H1 (cell line): ENCODE measurements around the gene MYBPHL. TPM values are rescaled to one million over a fixed set of nuclear protein-coding genes. Genes with fewer than 3 reads are reported as not detected.

ENCODE experiments used
- CHD7 ChIP-seq: fragments of 300-600 bp; sonication (generic); IDR thresholded peaks from 2 replicates; pipeline ENCODE4 v1.7.1; 2012; ENCODE audit warnings: low read length, moderate library complexity, mild to moderate bottlenecking, inconsistent platforms; ENCODE audit not compliant: insufficient replicate concordance
- CTCF ChIP-seq, 3 experiments: IDR thresholded peaks; 1 replicate in 2 of 3; 2 replicates in 1 of 3; pipeline versions ENCODE4 v1.5.1 to v1.6.1; 2011; ENCODE audit warnings: low read length in 3 of 3, mild to moderate bottlenecking in 3 of 3, inconsistent platforms in 2 of 3, low read depth in 1 of 3, moderate library complexity in 1 of 3; ENCODE audit not compliant: insufficient read depth in 1 of 3; ENCODE audit errors: control extremely low read depth in 1 of 3
- RAD21 ChIP-seq, 2 experiments: IDR thresholded peaks in 1 of 2; conservative IDR thresholded peaks in 1 of 2; 2 replicates each; pipeline ENCODE4 v1.6.1; 2011; ENCODE audit warnings: low read depth in 2 of 2, low read length in 2 of 2, improper control_type of control experiment in 1 of 2, inconsistent platforms in 1 of 2, mild to moderate bottlenecking in 1 of 2, moderate library complexity in 1 of 2
- RXRA ChIP-seq: IDR thresholded peaks from 2 replicates; pipeline ENCODE4 v1.6.1; 2011; ENCODE audit warnings: low read depth, mild to moderate bottlenecking, low read length, moderate library complexity; ENCODE audit not compliant: insufficient read depth
- TCF12 ChIP-seq: IDR thresholded peaks from 2 replicates; pipeline ENCODE4 v1.6.1; 2011; ENCODE audit warnings: low read depth, mild to moderate bottlenecking, low read length
- YY1 ChIP-seq: IDR thresholded peaks from 2 replicates; pipeline ENCODE4 v1.6.1; 2011; ENCODE audit warnings: low read depth, mild to moderate bottlenecking, low read length
- polyA plus RNA-seq, 7 experiments: library from polyadenylated mRNA; depleted of rRNA in 3 of 7; stranded (reverse) in 5 of 7; unstranded in 2 of 7; fragments of >200 nt in 5 of 7; fragments of 200-250 nt in 2 of 7; gene quantifications; 1 replicate in 5 of 7; 2 replicates in 1 of 7; 4 replicates in 1 of 7; pipeline versions ENCODE4 v1.2.1 to v1.2.3, GENCODE V29; 2011 to 2013; ENCODE audit warnings: missing spikeins in 2 of 7, mixed read lengths in 2 of 7
- total RNA-seq: library from RNA; stranded (reverse); fragmentation: NEBNext Ultra II Directional; extraction: Animal tissue kit (Norgen Biotek cat#: 25700); gene quantifications from 2 replicates; pipeline ENCODE4 v1.2.1, GENCODE V29; 2021
- TF ChIP-seq, protein P1 (sequence below): IDR thresholded peaks from 2 replicates; pipeline ENCODE4 v1.6.1; 2012; ENCODE audit warnings: inconsistent platforms

The MYBPHL gene
- total and polyA plus RNA-seq, 2 of the 8 experiments (the other 6 are each of a cell fraction or from before 2014, with no cell fraction given): 0.24 to 0.30 TPM

GRCh38 chr1:109255097-109255651 is 51.6 kb downstream of the MYBPHL start (continued):
- TF ChIP-seq CTCF (IDR thresholded peaks at IDR 0.05; ENCODE audit: control extremely low read depth in 1 of 3, insufficient read depth in 1 of 3, low read depth in 1 of 3, low read length in 3 of 3) (peak in 1 of 3 experiments; percentile 40; a peak in 1 of 4 replicates), RAD21 (IDR thresholded peaks at IDR 0.05 in 1 of 2, conservative IDR thresholded peaks at IDR 0.05 in 1 of 2; ENCODE audit: low read depth in 2 of 2, low read length in 2 of 2) (peak; percentile 18 to 32; a peak in 1 of 4 replicates), RXRA (no peak), YY1 (no peak), CHD7 (no peak), TCF12 (no peak)
- TF ChIP-seq, protein P1, sequence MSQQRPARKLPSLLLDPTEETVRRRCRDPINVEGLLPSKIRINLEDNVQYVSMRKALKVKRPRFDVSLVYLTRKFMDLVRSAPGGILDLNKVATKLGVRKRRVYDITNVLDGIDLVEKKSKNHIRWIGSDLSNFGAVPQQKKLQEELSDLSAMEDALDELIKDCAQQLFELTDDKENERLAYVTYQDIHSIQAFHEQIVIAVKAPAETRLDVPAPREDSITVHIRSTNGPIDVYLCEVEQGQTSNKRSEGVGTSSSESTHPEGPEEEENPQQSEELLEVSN: peak; percentile 75
